OCI-LY7 (cell line): ENCODE measurements around the gene ZNF141. TPM values are rescaled to one million over a fixed set of nuclear protein-coding genes. Genes with fewer than 3 reads are reported as not detected.

Source experiments
- BruUV-seq: library from RNA; stranded (reverse); fragments of 400-500 nt; replicated peaks from 2 replicates; lab custom pipeline; 2021; lab: Mats Ljungman, UMichigan
- CTCF ChIA-PET: fragments of 300-600 bp; sonication (Branson Sonifier 250); formaldehyde crosslinking; loops from one replicate; lab custom pipeline; 2022; ENCODE audit warnings: antibody characterized with exemption; ENCODE audit not compliant: unreplicated experiment; lab: Charles Lee
- POLR2A ChIA-PET: fragments of 300-600 bp; sonication (Branson Sonifier 250); formaldehyde crosslinking; loops from one replicate; lab custom pipeline; 2022; ENCODE audit warnings: antibody characterized with exemption; lab: Charles Lee
- DNase-seq: peaks from one replicate; pipeline ENCODE4 v3.0.0-alpha.2; 2015; ENCODE audit warnings: low spot score
- H2AFZ ChIP-seq: fragments of 200-600 bp; sonication (generic), shearing (Covaris generic); 2 replicates; pipeline ENCODE4 v1.6.1; 2014; ENCODE audit warnings: mild to moderate bottlenecking, antibody characterized with exemption, low read length, moderate library complexity
- H3K27ac ChIP-seq: fragments of 200-600 bp; sonication (generic); 2 replicates; pipeline ENCODE4 v1.5.1; 2014; ENCODE audit warnings: mixed run types, low read depth, mild to moderate bottlenecking, moderate library complexity, low read length, inconsistent platforms; ENCODE audit not compliant: poor library complexity, severe bottlenecking
- H3K36me3 ChIP-seq: fragments of 200-600 bp; sonication (generic); 2 replicates; pipeline ENCODE4 v1.6.1; 2014; ENCODE audit warnings: mild to moderate bottlenecking, antibody characterized with exemption, low read length, moderate library complexity, mixed read lengths; ENCODE audit not compliant: insufficient read depth
- H3K4me1 ChIP-seq: fragments of 200-600 bp; sonication (generic); 2 replicates; pipeline ENCODE4 v1.5.1; 2014; ENCODE audit warnings: mild to moderate bottlenecking, low read length; ENCODE audit not compliant: insufficient read depth, poor library complexity, severe bottlenecking
- H3K4me2 ChIP-seq: fragments of 200-600 bp; sonication (generic); 2 replicates; pipeline ENCODE4 v1.6.1; 2014; ENCODE audit warnings: mild to moderate bottlenecking, low read length
- H3K4me3 ChIP-seq: fragments of 200-600 bp; sonication (generic); 2 replicates; pipeline ENCODE4 v1.5.1; 2014; ENCODE audit warnings: mild to moderate bottlenecking, low read depth, low read length; ENCODE audit not compliant: poor library complexity, severe bottlenecking
- H3K79me2 ChIP-seq: fragments of 200-600 bp; sonication (generic); 2 replicates; pipeline ENCODE4 v1.6.1; 2016; ENCODE audit warnings: low read depth, mild to moderate bottlenecking, low read length, moderate library complexity, mixed read lengths; ENCODE audit not compliant: insufficient read depth
- H3K9me2 ChIP-seq: fragments of 200-600 bp; sonication (generic); 2 replicates; pipeline ENCODE4 v1.6.1; 2016; ENCODE audit warnings: mild to moderate bottlenecking, low read length, mixed read lengths; ENCODE audit not compliant: insufficient read depth
- H3K9me3 ChIP-seq: fragments of 200-600 bp; sonication (generic); 2 replicates; pipeline ENCODE4 v1.6.1; 2014; ENCODE audit warnings: mild to moderate bottlenecking, mixed run types, low read length, mixed read lengths
- H4K20me1 ChIP-seq: fragments of 200-600 bp; sonication (generic); 2 replicates; pipeline ENCODE4 v1.6.1; 2014; ENCODE audit warnings: mild to moderate bottlenecking, antibody characterized with exemption, low read length, moderate library complexity, mixed read lengths; ENCODE audit not compliant: insufficient read depth
- EZH2phosphoT487 ChIP-seq: fragments of 200-600 bp; sonication (generic); IDR thresholded peaks from 2 replicates; pipeline ENCODE4 v1.6.1; 2018; ENCODE audit warnings: low read depth, borderline replicate concordance, mild to moderate bottlenecking, mixed run types, antibody characterized with exemption, low read length, moderate library complexity, mixed read lengths
- intact Hi-C: fragments of 100-400 bp; cut with micrococcal nuclease; formaldehyde crosslinking; loops from one replicate; pipeline ENCODE4 v1.10.0; 2022; ENCODE audit not compliant: unreplicated experiment
- total RNA-seq, 2 experiments: library from RNA; depleted of rRNA in 1 of 2; stranded (reverse); fragments of >200 nt in 1 of 2; shearing (Covaris generic) in 1 of 2; gene quantifications; 2 replicates each; pipeline ENCODE4 v1.2.3, GENCODE V29; 2014 to 2022
- TF ChIP-seq, protein P1 (sequence below): fragments of 200-600 bp; sonication (generic); conservative IDR thresholded peaks from 2 replicates; pipeline ENCODE4 v1.5.1; 2014; ENCODE audit warnings: mild to moderate bottlenecking, antibody characterized with exemption, low read length, moderate library complexity, mixed read lengths

Gene ZNF141
- total RNA-seq, 2 experiments from 2014 or later, result 19.8 to 27.9 TPM

DNA sequence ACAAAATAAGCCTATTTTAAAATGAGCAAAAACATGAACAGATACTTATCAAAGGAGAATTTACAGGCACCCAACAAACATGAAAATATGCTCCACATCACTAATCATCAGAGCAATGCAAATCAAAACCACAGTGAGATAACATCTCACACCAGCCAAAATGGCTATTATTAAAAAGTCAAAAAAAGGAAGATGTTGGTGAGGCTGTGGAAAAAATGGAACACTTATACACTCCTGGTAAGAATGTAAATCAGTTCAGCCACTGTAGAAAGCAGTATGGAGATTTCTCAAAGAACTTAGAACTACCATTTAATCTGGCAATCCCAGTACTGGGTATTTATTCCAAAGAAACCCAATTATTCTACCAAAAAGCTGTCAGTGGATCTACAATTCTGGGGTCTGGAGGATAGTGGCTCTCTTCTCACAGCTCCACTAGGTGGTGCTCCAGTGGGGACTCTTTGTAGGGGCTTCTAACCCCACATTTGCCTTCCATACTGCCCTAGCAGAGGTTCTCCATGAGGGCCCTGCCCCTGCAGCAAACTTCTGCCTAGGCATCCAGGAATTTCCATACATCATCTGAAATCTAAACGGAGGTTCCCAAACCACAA lies 23.2 kb upstream of the ZNF141 start:
- POLR2A ChIA-PET, result no interaction called here
- Histone ChIP-seq H3K36me3 (no peaks in the 10 kb centered on the region; the same call in 1 of the 2 replicates), H4K20me1 (no peaks in the 10 kb centered on the region), H3K9me2 (no peaks in the 10 kb centered on the region), H3K79me2 (no peaks in the 10 kb centered on the region), H3K4me2 (0 out of 2 replicates have a peak overlapping the region, but pooled peaks have one; percentile 13), H3K4me1 (peaks cover 15% of the 10 kb centered on the region), H2AFZ (no peak overlapping the region), H3K9me3 (peaks cover 37% of the 10 kb centered on the region; the same call in 1 of the 2 replicates), H3K27ac (no peak overlapping the region), H3K4me3 (no peak overlapping the region)
- no peak for DNase-seq
- CTCF ChIA-PET, result no interaction called here
- BruUV-seq, result no TSS peak
- TF ChIP-seq EZH2phosphoT487, result no peak
- TF ChIP-seq, protein P1, sequence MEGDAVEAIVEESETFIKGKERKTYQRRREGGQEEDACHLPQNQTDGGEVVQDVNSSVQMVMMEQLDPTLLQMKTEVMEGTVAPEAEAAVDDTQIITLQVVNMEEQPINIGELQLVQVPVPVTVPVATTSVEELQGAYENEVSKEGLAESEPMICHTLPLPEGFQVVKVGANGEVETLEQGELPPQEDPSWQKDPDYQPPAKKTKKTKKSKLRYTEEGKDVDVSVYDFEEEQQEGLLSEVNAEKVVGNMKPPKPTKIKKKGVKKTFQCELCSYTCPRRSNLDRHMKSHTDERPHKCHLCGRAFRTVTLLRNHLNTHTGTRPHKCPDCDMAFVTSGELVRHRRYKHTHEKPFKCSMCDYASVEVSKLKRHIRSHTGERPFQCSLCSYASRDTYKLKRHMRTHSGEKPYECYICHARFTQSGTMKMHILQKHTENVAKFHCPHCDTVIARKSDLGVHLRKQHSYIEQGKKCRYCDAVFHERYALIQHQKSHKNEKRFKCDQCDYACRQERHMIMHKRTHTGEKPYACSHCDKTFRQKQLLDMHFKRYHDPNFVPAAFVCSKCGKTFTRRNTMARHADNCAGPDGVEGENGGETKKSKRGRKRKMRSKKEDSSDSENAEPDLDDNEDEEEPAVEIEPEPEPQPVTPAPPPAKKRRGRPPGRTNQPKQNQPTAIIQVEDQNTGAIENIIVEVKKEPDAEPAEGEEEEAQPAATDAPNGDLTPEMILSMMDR, result peak; percentile 52
- intact Hi-C loops, result no loop called here

DNA sequence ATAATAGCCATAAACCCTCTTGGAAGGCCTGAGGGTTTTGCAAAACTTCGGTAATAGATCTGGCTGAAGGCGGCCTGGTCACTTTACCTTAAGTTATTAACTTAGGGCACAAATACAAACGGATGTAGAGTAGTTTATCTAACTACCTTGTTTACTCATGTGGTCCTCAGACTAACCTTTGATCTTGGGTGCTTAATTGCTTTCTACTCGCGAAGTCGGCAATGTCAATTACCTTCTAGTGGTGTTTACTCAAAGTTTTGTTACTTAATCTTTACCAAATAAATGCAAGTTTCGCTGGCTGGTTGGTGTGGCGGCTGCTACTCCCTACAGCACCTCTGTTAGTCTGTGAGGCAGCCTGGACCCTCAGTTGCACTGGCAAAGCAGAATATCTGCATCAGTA lies 8.9 kb upstream of the ZNF141 start:
- Histone ChIP-seq H4K20me1 (no peaks in the 10 kb centered on the region), H3K4me2 (no peak overlapping the region), H3K4me1 (peaks cover 15% of the 10 kb centered on the region), H3K79me2 (no peaks in the 10 kb centered on the region), H3K36me3 (no peaks in the 10 kb centered on the region; the same call in 1 of the 2 replicates), H3K9me3 (peaks cover 21% of the 10 kb centered on the region), H3K27ac (no peak overlapping the region), H2AFZ (no peak overlapping the region), H3K4me3 (no peak overlapping the region), H3K9me2 (no peaks in the 10 kb centered on the region)
- CTCF ChIA-PET, result no interaction called here
- intact Hi-C loops, result no loop called here
- POLR2A ChIA-PET, result no interaction called here
- DNase-seq, result no peak
- BruUV-seq, result no TSS peak
- no peak for TF ChIP-seq EZH2phosphoT487
- TF ChIP-seq, protein P1, result no peak

DNA sequence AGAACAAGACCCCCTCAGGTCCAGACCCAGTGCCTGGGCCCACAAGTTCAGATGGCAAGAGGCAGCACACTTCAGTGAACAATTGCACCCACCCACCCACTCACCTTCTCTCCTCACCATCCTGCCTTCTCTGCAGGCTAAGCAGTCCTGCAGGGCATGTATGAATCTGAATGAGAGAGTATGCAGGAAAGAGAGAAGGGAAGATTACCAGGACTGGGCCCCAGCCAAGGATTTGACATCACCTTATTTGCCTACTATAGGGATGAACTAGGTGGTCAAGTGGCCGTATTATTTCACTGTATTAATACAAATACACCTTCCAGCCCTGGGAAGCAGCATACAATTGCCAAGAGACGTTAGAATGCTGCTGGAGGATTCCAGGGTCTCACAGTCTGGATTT lies 2.1 kb upstream of the ZNF141 start:
- H4K20me1 ChIP-seq, result no peaks in the 10 kb centered on the region
- H3K4me2 ChIP-seq, result no peak overlapping the region

More for the DNA sequence above, 2.1 kb upstream of the ZNF141 start:
- TF ChIP-seq EZH2phosphoT487, result no peak
- TF ChIP-seq, protein P1, result no peak
- no peak overlapping the region for H3K4me3 ChIP-seq
- no peaks in the 10 kb centered on the region for H3K9me2 ChIP-seq
- no TSS peak for BruUV-seq
- no peak overlapping the region for H2AFZ ChIP-seq
- intact Hi-C loops, result no loop called here
- no peak overlapping the region for H3K27ac ChIP-seq
- CTCF ChIA-PET, result no interaction called here
- POLR2A ChIA-PET, result no interaction called here
- DNase-seq, result no peak
- peaks cover 6% of the 10 kb centered on the region for H3K4me1 ChIP-seq
- H3K79me2 ChIP-seq, result peaks cover 24% of the 10 kb centered on the region; the same call in 1 of the 2 replicates
- H3K36me3 ChIP-seq, result peaks cover 20% of the 10 kb centered on the region
- peaks cover 18% of the 10 kb centered on the region; the same call in 1 of the 2 replicates for H3K9me3 ChIP-seq
